OCI-LY7 (cell line): ENCODE measurements around the gene NPLOC4. TPM values are rescaled to one million over a fixed set of nuclear protein-coding genes. Genes with fewer than 3 reads are reported as not detected.

ENCODE experiments used
- BruUV-seq: library from RNA; stranded (reverse); fragments of 400-500 nt; replicated peaks from 2 replicates; lab custom pipeline; 2021; lab: Mats Ljungman, UMichigan
- CTCF ChIA-PET: fragments of 300-600 bp; sonication (Branson Sonifier 250); formaldehyde crosslinking; loops from one replicate; lab custom pipeline; 2022; ENCODE audit warnings: antibody characterized with exemption; ENCODE audit not compliant: unreplicated experiment; lab: Charles Lee
- POLR2A ChIA-PET: fragments of 300-600 bp; sonication (Branson Sonifier 250); formaldehyde crosslinking; loops from one replicate; lab custom pipeline; 2022; ENCODE audit warnings: antibody characterized with exemption; lab: Charles Lee
- DNase-seq: peaks from one replicate; pipeline ENCODE4 v3.0.0-alpha.2; 2015; ENCODE audit warnings: low spot score
- H2AFZ ChIP-seq: fragments of 200-600 bp; sonication (generic), shearing (Covaris generic); 2 replicates; pipeline ENCODE4 v1.6.1; 2014; ENCODE audit warnings: mild to moderate bottlenecking, antibody characterized with exemption, low read length, moderate library complexity
- H3K27ac ChIP-seq: fragments of 200-600 bp; sonication (generic); 2 replicates; pipeline ENCODE4 v1.5.1; 2014; ENCODE audit warnings: mixed run types, low read depth, mild to moderate bottlenecking, moderate library complexity, low read length, inconsistent platforms; ENCODE audit not compliant: poor library complexity, severe bottlenecking
- H3K36me3 ChIP-seq: fragments of 200-600 bp; sonication (generic); 2 replicates; pipeline ENCODE4 v1.6.1; 2014; ENCODE audit warnings: mild to moderate bottlenecking, antibody characterized with exemption, low read length, moderate library complexity, mixed read lengths; ENCODE audit not compliant: insufficient read depth
- H3K4me1 ChIP-seq: fragments of 200-600 bp; sonication (generic); 2 replicates; pipeline ENCODE4 v1.5.1; 2014; ENCODE audit warnings: mild to moderate bottlenecking, low read length; ENCODE audit not compliant: insufficient read depth, poor library complexity, severe bottlenecking
- H3K4me2 ChIP-seq: fragments of 200-600 bp; sonication (generic); 2 replicates; pipeline ENCODE4 v1.6.1; 2014; ENCODE audit warnings: mild to moderate bottlenecking, low read length
- H3K4me3 ChIP-seq: fragments of 200-600 bp; sonication (generic); 2 replicates; pipeline ENCODE4 v1.5.1; 2014; ENCODE audit warnings: mild to moderate bottlenecking, low read depth, low read length; ENCODE audit not compliant: poor library complexity, severe bottlenecking
- H3K79me2 ChIP-seq: fragments of 200-600 bp; sonication (generic); 2 replicates; pipeline ENCODE4 v1.6.1; 2016; ENCODE audit warnings: low read depth, mild to moderate bottlenecking, low read length, moderate library complexity, mixed read lengths; ENCODE audit not compliant: insufficient read depth
- H3K9me2 ChIP-seq: fragments of 200-600 bp; sonication (generic); 2 replicates; pipeline ENCODE4 v1.6.1; 2016; ENCODE audit warnings: mild to moderate bottlenecking, low read length, mixed read lengths; ENCODE audit not compliant: insufficient read depth
- H3K9me3 ChIP-seq: fragments of 200-600 bp; sonication (generic); 2 replicates; pipeline ENCODE4 v1.6.1; 2014; ENCODE audit warnings: mild to moderate bottlenecking, mixed run types, low read length, mixed read lengths
- H4K20me1 ChIP-seq: fragments of 200-600 bp; sonication (generic); 2 replicates; pipeline ENCODE4 v1.6.1; 2014; ENCODE audit warnings: mild to moderate bottlenecking, antibody characterized with exemption, low read length, moderate library complexity, mixed read lengths; ENCODE audit not compliant: insufficient read depth
- CTCF ChIP-seq: fragments of 200-600 bp; sonication (generic); conservative IDR thresholded peaks from 2 replicates; pipeline ENCODE4 v1.5.1; 2014; ENCODE audit warnings: mild to moderate bottlenecking, antibody characterized with exemption, low read length, moderate library complexity, mixed read lengths
- EZH2phosphoT487 ChIP-seq: fragments of 200-600 bp; sonication (generic); IDR thresholded peaks from 2 replicates; pipeline ENCODE4 v1.6.1; 2018; ENCODE audit warnings: low read depth, borderline replicate concordance, mild to moderate bottlenecking, mixed run types, antibody characterized with exemption, low read length, moderate library complexity, mixed read lengths
- intact Hi-C: fragments of 100-400 bp; cut with micrococcal nuclease; formaldehyde crosslinking; loops from one replicate; pipeline ENCODE4 v1.10.0; 2022; ENCODE audit not compliant: unreplicated experiment
- total RNA-seq, 2 experiments: library from RNA; depleted of rRNA in 1 of 2; stranded (reverse); fragments of >200 nt in 1 of 2; shearing (Covaris generic) in 1 of 2; gene quantifications; 2 replicates each; pipeline ENCODE4 v1.2.3, GENCODE V29; 2014 to 2022

Gene NPLOC4
- total RNA-seq, 2 experiments from 2014 or later, result 69.6 to 118 TPM

- no peak overlapping the region for H3K4me3 ChIP-seq
- no peak overlapping the region for H3K4me2 ChIP-seq
- no peaks in the 10 kb centered on the region for H3K9me2 ChIP-seq
- POLR2A ChIA-PET, result interaction anchor here (0.7 kb wide), 1 partner anchor 10 kb away, joined by 3 read pairs; no protein-coding TSS in a partner anchor
- H3K36me3 ChIP-seq, result no peaks in the 10 kb centered on the region
- no peaks in the 10 kb centered on the region for H3K9me3 ChIP-seq
- H3K4me1 ChIP-seq, result peaks cover 11% of the 10 kb centered on the region
- H3K79me2 ChIP-seq, result no peaks in the 10 kb centered on the region
- CTCF ChIA-PET, result no interaction called here
- BruUV-seq, result no TSS peak
- no peak overlapping the region for H3K27ac ChIP-seq
- no peak for DNase-seq
- no peaks in the 10 kb centered on the region for H4K20me1 ChIP-seq
- no peak for TF ChIP-seq EZH2phosphoT487
- TF ChIP-seq CTCF, result no peak
- H2AFZ ChIP-seq, result no peak overlapping the region
- intact Hi-C loops, result no loop called here
These were observed 14.0 kb upstream of the NPLOC4 start for GRCh38 chr17:81650951-81651350.

GRCh38 chr17:81648707-81649085, 11.8 kb upstream of the NPLOC4 start:
- Histone ChIP-seq H3K4me1 (peaks cover 10% of the 10 kb centered on the region), H3K79me2 (no peaks in the 10 kb centered on the region), H3K4me3 (no peak overlapping the region), H3K27ac (no peak overlapping the region), H3K36me3 (no peaks in the 10 kb centered on the region), H4K20me1 (no peaks in the 10 kb centered on the region), H2AFZ (no peak overlapping the region), H3K9me2 (no peaks in the 10 kb centered on the region), H3K4me2 (no peak overlapping the region), H3K9me3 (no peaks in the 10 kb centered on the region)
- POLR2A ChIA-PET, result interaction anchor here (0.6 kb wide), 1 partner anchor 16 kb away, joined by 5 read pairs; no protein-coding TSS in a partner anchor
- no peak for TF ChIP-seq EZH2phosphoT487
- no peak for TF ChIP-seq CTCF
- DNase-seq, result no peak
- BruUV-seq, result no TSS peak
- intact Hi-C loops, result no loop called here
- CTCF ChIA-PET, result no interaction called here

- BruUV-seq, result no TSS peak
- intact Hi-C loops, result no loop called here
- no peaks in the 10 kb centered on the region for H3K36me3 ChIP-seq
- no peak overlapping the region for H3K4me3 ChIP-seq
- H2AFZ ChIP-seq, result no peak overlapping the region
- TF ChIP-seq CTCF (no peak), EZH2phosphoT487 (no peak)
- no peak overlapping the region for H3K4me2 ChIP-seq
- no peaks in the 10 kb centered on the region for H4K20me1 ChIP-seq
- DNase-seq, result no peak
- no peak overlapping the region for H3K27ac ChIP-seq
- H3K4me1 ChIP-seq, result peaks cover 5% of the 10 kb centered on the region
- H3K9me3 ChIP-seq, result no peaks in the 10 kb centered on the region
- no peaks in the 10 kb centered on the region for H3K9me2 ChIP-seq
- CTCF ChIA-PET, result no interaction called here
- H3K79me2 ChIP-seq, result no peaks in the 10 kb centered on the region
- POLR2A ChIA-PET, result interaction anchor here (0.6 kb wide), 1 partner anchor 16 kb away, joined by 5 read pairs; no protein-coding TSS in a partner anchor
These were observed 11.2 kb upstream of the NPLOC4 start for GRCh38 chr17:81648013-81648706.
